GM21825 (cell line): ENCODE results near the gene SORCS2.

Experiments used
- ATAC-seq: cut with Tn5 transposase; IDR thresholded peaks from one replicate; pipeline ENCODE4 v1.9.1; 2021; ENCODE audit warnings: mild to moderate bottlenecking, moderate library complexity; ENCODE audit not compliant: unreplicated experiment

The SORCS2 gene

GRCh38 chr4:7261536-7261935 is 69.2 kb downstream of the SORCS2 start:
- ATAC-seq = no peak

GRCh38 chr4:7262134-7262533 is 69.8 kb downstream of the SORCS2 start:
- ATAC-seq = no peak

GRCh38 chr4:7263166-7263565 is 70.8 kb downstream of the SORCS2 start:
- no peak for ATAC-seq

- ATAC-seq = no peak
Observed at GRCh38 chr4:7264694-7265093, 72.4 kb downstream of the SORCS2 start.

- no peak for ATAC-seq
Observed at GRCh38 chr4:7266525-7267292, 74.4 kb downstream of the SORCS2 start.

GRCh38 chr4:7267829-7268228 is 75.5 kb downstream of the SORCS2 start:
- ATAC-seq = no peak

GRCh38 chr4:7268941-7269340 is 76.6 kb downstream of the SORCS2 start:
- ATAC-seq = no peak

GRCh38 chr4:7270121-7270520 is 77.8 kb downstream of the SORCS2 start:
- ATAC-seq = no peak

- ATAC-seq = no peak
Observed at GRCh38 chr4:7272404-7272803, 80.1 kb downstream of the SORCS2 start.

- no peak for ATAC-seq
Observed at GRCh38 chr4:7273738-7274297, 81.5 kb downstream of the SORCS2 start.

GRCh38 chr4:7275067-7275466 is 82.7 kb downstream of the SORCS2 start:
- no peak for ATAC-seq

- no peak for ATAC-seq
Observed at GRCh38 chr4:7275490-7276154, 83.3 kb downstream of the SORCS2 start.

- no peak for ATAC-seq
Observed at GRCh38 chr4:7276515-7276914, 84.2 kb downstream of the SORCS2 start.

- no peak for ATAC-seq
Observed at GRCh38 chr4:7278071-7278765, 85.9 kb downstream of the SORCS2 start.

- ATAC-seq = no peak
Observed at GRCh38 chr4:7278981-7279380, 86.6 kb downstream of the SORCS2 start.

- no peak for ATAC-seq
Observed at GRCh38 chr4:7279902-7280301, 87.6 kb downstream of the SORCS2 start.

- no peak for ATAC-seq
Observed at GRCh38 chr4:7280926-7281690, 88.8 kb downstream of the SORCS2 start.

- no peak for ATAC-seq
Observed at GRCh38 chr4:7281691-7282665, 89.6 kb downstream of the SORCS2 start.

- no peak for ATAC-seq
Observed at GRCh38 chr4:7282786-7283440, 90.6 kb downstream of the SORCS2 start.
